Esophagus squamous epithelium (tissue), 4 donors: ENCODE data around the gene CDC25C.

Experiments
- CTCF ChIP-seq, 6 experiments: fragments of 450-650 bp in 4 of 6; fragments of 200-600 bp in 2 of 6; sonication (generic) in 2 of 6; IDR thresholded peaks; one replicate each; pipeline ENCODE4 v1.5.1; 2016 to 2019; ENCODE audit warnings: antibody characterized with exemption in 6 of 6, mild to moderate bottlenecking in 4 of 6, moderate library complexity in 4 of 6
- POLR2A ChIP-seq, 4 donors: fragments of 450-650 bp; IDR thresholded peaks; one replicate each; pipeline ENCODE4 v1.6.1; 2017; ENCODE audit warnings: antibody characterized with exemption in 4 of 4, mild to moderate bottlenecking in 4 of 4, moderate library complexity in 3 of 4

DNA sequence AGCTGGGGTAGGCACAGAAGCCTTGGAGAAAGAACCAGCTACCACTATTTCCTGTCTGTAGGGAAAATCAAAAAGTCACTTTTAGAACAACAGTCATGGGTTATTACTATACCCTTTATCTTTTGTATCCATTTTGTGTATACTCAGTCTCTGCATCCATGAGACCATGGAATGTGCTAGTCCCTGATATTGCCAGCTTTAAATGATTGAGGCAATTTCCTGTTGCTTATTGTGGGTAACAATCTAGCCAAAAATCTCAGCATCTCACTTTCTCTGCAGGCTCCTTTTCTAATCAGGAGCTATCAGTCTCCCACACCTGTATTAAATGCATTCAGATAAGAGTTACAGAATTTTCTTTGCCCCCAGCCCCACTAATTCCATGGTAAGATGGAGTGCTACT, 19.9 kb upstream of the CDC25C start:
- TF ChIP-seq CTCF (IDR thresholded peaks at IDR 0.05) (no peak), POLR2A (IDR thresholded peaks at IDR 0.05) (no peak)
